Suprapubic skin (tissue), 4 donors: ENCODE measurements around the gene ANKMY1. TPM values are rescaled to one million over a fixed set of nuclear protein-coding genes. Genes with fewer than 3 reads are reported as not detected.

Source experiments
- DNase-seq, 2 donors: peaks; one replicate each; pipeline ENCODE4 v3.0.0-alpha.2; 2019; ENCODE audit warnings: low spot score in 2 of 2
- H3K27ac ChIP-seq: fragments of 200-600 bp; sonication (generic); one replicate; pipeline ENCODE4 v1.5.1; 2019
- H3K27me3 ChIP-seq: fragments of 200-600 bp; sonication (generic); one replicate; pipeline ENCODE4 v1.5.1; 2019
- H3K36me3 ChIP-seq: fragments of 200-600 bp; sonication (generic); one replicate; pipeline ENCODE4 v1.5.1; 2019
- H3K4me1 ChIP-seq: fragments of 200-600 bp; sonication (generic); one replicate; pipeline ENCODE4 v1.5.1; 2019
- H3K4me3 ChIP-seq: fragments of 200-600 bp; sonication (generic); one replicate; pipeline ENCODE4 v1.5.1; 2019; ENCODE audit warnings: mild to moderate bottlenecking
- H3K9me3 ChIP-seq: fragments of 200-600 bp; sonication (generic); one replicate; pipeline ENCODE4 v1.5.1; 2019
- CTCF ChIP-seq, 2 donors: fragments of 200-600 bp in 1 of 2; fragments of 450-650 bp in 1 of 2; sonication (generic) in 1 of 2; IDR thresholded peaks; one replicate each; pipeline ENCODE4 v1.5.1; 2016 to 2019; ENCODE audit warnings: antibody characterized with exemption in 2 of 2, mild to moderate bottlenecking in 1 of 2, moderate library complexity in 1 of 2
- EP300 ChIP-seq: sonication (generic); formaldehyde crosslinking; IDR thresholded peaks from one replicate; pipeline ENCODE4 v1.6.1; 2017; ENCODE audit warnings: antibody characterized with exemption
- POLR2A ChIP-seq, 2 donors: fragments of 450-650 bp; IDR thresholded peaks; one replicate each; pipeline ENCODE4 v1.6.1; 2017; ENCODE audit warnings: antibody characterized with exemption in 2 of 2, mild to moderate bottlenecking in 2 of 2, moderate library complexity in 2 of 2
- POLR2AphosphoS5 ChIP-seq, 3 donors: sonication (generic); formaldehyde crosslinking; IDR thresholded peaks; one replicate each; pipeline ENCODE4 v1.6.1; 2017; ENCODE audit warnings: antibody characterized with exemption in 3 of 3
- WGBS: methylation state at CpG from one replicate; pipeline ENCODE4 v1.1.5; 2018; 5-methylcytosine and 5-hydroxymethylcytosine counted together
- total RNA-seq, 4 donors: library from RNA; depleted of rRNA; stranded (reverse); fragments of >200 nt; gene quantifications; one replicate each; pipeline ENCODE4 v1.1.0, GENCODE V29; 2016

The ANKMY1 gene
- total RNA-seq, 4 donors from 2014 or later, result 12.2 to 52.1 (median 23.0) TPM

GRCh38 chr2:240586919-240587800, 29.4 kb upstream of the ANKMY1 start:
- 0% methylated on average over 18 of the region's 62 CpGs for WGBS
- no peaks in the 10 kb centered on the region for H3K9me3 ChIP-seq
- TF ChIP-seq CTCF (IDR thresholded peaks at IDR 0.05) (no peak), POLR2AphosphoS5 (IDR thresholded peaks at IDR 0.05) (no peak), EP300 (no peak), POLR2A (IDR thresholded peaks at IDR 0.05) (no peak)

GRCh38 chr2:240586198-240586918, 28.6 kb upstream of the ANKMY1 start, which contains the start of gene CAPN10:
Gene CAPN10, plus strand, starts transcription at chr2:240586734. Its CDS starts 178 bp downstream, at chr2:240586912.
- TF ChIP-seq EP300 (no peak), POLR2AphosphoS5 (IDR thresholded peaks at IDR 0.05) (peak in 2 of 3 donors; percentile 86 to 88), POLR2A (IDR thresholded peaks at IDR 0.05) (peak in 1 of 2 donors; percentile 57), CTCF (IDR thresholded peaks at IDR 0.05) (no peak)
- H3K9me3 ChIP-seq, result no peaks in the 10 kb centered on the region
- DNase-seq, result peak; percentile 99 to 100
- peak within 1 kb of the TSS; percentile 94 for H3K27ac ChIP-seq
- peaks cover 40% of the 10 kb centered on the region for H3K4me1 ChIP-seq
- no peaks in the 10 kb centered on the region for H3K27me3 ChIP-seq
- peak within 1 kb of the TSS; percentile 98 for H3K4me3 ChIP-seq
- 0% methylated on average over 10 of the region's 88 CpGs for WGBS
- H3K36me3 ChIP-seq, result peaks cover 21% of the 10 kb centered on the region

More at GRCh38 chr2:240586919-240587800, 29.4 kb upstream of the ANKMY1 start:
- no peaks in the 10 kb centered on the region for H3K27me3 ChIP-seq
- H3K36me3 ChIP-seq, result peaks cover 29% of the 10 kb centered on the region
- H3K27ac ChIP-seq, result peak overlapping the region; percentile 94
- H3K4me3 ChIP-seq, result peak overlapping the region; percentile 98
- H3K4me1 ChIP-seq, result peaks cover 40% of the 10 kb centered on the region
- no peak for DNase-seq

- Histone ChIP-seq H3K36me3 (peaks cover 15% of the 10 kb centered on the region), H3K27ac (peak overlapping the region; percentile 94), H3K27me3 (no peaks in the 10 kb centered on the region), H3K4me1 (peaks cover 40% of the 10 kb centered on the region), H3K4me3 (peak overlapping the region; percentile 98), H3K9me3 (no peaks in the 10 kb centered on the region)
- WGBS, result 0% methylated on average over 5 of the region's 20 CpGs
- TF ChIP-seq CTCF (IDR thresholded peaks at IDR 0.05), result no peak
- no peak for TF ChIP-seq POLR2AphosphoS5 (IDR thresholded peaks at IDR 0.05)
- TF ChIP-seq POLR2A (IDR thresholded peaks at IDR 0.05), result no peak
- TF ChIP-seq EP300, result no peak
- DNase-seq, result no peak
Observed at GRCh38 chr2:240585681-240586197, 28.0 kb upstream of the ANKMY1 start.

- DNase-seq, result no peak
- Histone ChIP-seq H3K27me3 (no peaks in the 10 kb centered on the region), H3K9me3 (no peaks in the 10 kb centered on the region), H3K4me1 (peaks cover 46% of the 10 kb centered on the region), H3K4me3 (peak overlapping the region; percentile 98), H3K27ac (peak overlapping the region; percentile 8), H3K36me3 (peaks cover 9% of the 10 kb centered on the region)
- WGBS, result 68% methylated on average over 3 of the region's 6 CpGs
- no peak for TF ChIP-seq EP300
- TF ChIP-seq CTCF (IDR thresholded peaks at IDR 0.05), result no peak
- no peak for TF ChIP-seq POLR2A (IDR thresholded peaks at IDR 0.05)
- TF ChIP-seq POLR2AphosphoS5 (IDR thresholded peaks at IDR 0.05), result no peak
Observed at GRCh38 chr2:240585101-240585500, 27.3 kb upstream of the ANKMY1 start.
